Uterus (tissue), 4 donors: ENCODE results near the gene POM121L2. TPM values are rescaled to one million over a fixed set of nuclear protein-coding genes. Genes with fewer than 3 reads are reported as not detected.

Experiments
- DNase-seq, 2 donors: peaks; one replicate each; pipeline ENCODE4 v3.0.0-alpha.2; 2019 to 2020
- H3K27ac ChIP-seq, 2 donors: fragments of 200-600 bp; sonication (generic); 1 replicate in 1 of 2; 2 replicates in 1 of 2; pipeline ENCODE4 v1.5.1; 2016 to 2018
- H3K27me3 ChIP-seq, 2 donors: fragments of 200-600 bp; sonication (generic); one replicate each; pipeline ENCODE4 v1.5.1; 2018 to 2019; ENCODE audit warnings: control low read depth in 1 of 2
- H3K36me3 ChIP-seq, 2 donors: fragments of 200-600 bp; sonication (generic); one replicate each; pipeline ENCODE4 v1.5.1; 2019; ENCODE audit warnings: control low read depth in 1 of 2
- H3K4me1 ChIP-seq, 2 donors: fragments of 200-600 bp; sonication (generic); one replicate each; pipeline ENCODE4 v1.5.1; 2018 to 2019; ENCODE audit warnings: control low read depth in 1 of 2
- H3K4me3 ChIP-seq, 2 donors: fragments of 200-600 bp; sonication (generic); 1 replicate in 1 of 2; 2 replicates in 1 of 2; pipeline ENCODE4 v1.5.1; 2018 to 2019; ENCODE audit warnings: mild to moderate bottlenecking in 1 of 2
- H3K9me3 ChIP-seq, 2 donors: fragments of 200-600 bp; sonication (generic); one replicate each; pipeline ENCODE4 v1.5.1; 2019; ENCODE audit warnings: control low read depth in 1 of 2
- CTCF ChIP-seq, 4 experiments: fragments of 200-600 bp in 2 of 4; fragments of 450-650 bp in 2 of 4; sonication (generic) in 2 of 4; IDR thresholded peaks; one replicate each; pipeline ENCODE4 v1.5.1; 2016 to 2019; ENCODE audit warnings: antibody characterized with exemption in 4 of 4, mild to moderate bottlenecking in 2 of 4, moderate library complexity in 1 of 4
- POLR2A ChIP-seq, 2 donors: fragments of 450-650 bp; IDR thresholded peaks; one replicate each; pipeline ENCODE4 v1.6.1; 2016; ENCODE audit warnings: antibody characterized with exemption in 2 of 2, mild to moderate bottlenecking in 1 of 2, moderate library complexity in 1 of 2
- intact Hi-C: fragments of 100-400 bp; cut with DNase I; formaldehyde crosslinking; loops from one replicate; pipeline ENCODE4 v1.15.1; 2023; ENCODE audit warnings: low total_unique reads
- total RNA-seq, 4 donors: library from RNA; depleted of rRNA in 3 of 4; stranded (reverse); fragments of >200 nt in 3 of 4; gene quantifications; one replicate each; pipeline versions ENCODE4 v1.1.0 to v1.2.4, GENCODE V29; 2014 to 2023
- donor health status: DM: yes; HTN: yes; CAD: no.

Gene POM121L2
- total RNA-seq, 4 donors from 2014 or later = not detected

GRCh38 chr6:27303613-27304272, 8.3 kb downstream of the POM121L2 start:
- no peak for TF ChIP-seq CTCF (IDR thresholded peaks at IDR 0.05)
- TF ChIP-seq POLR2A (IDR thresholded peaks at IDR 0.05) = no peak
- no peaks in the 10 kb centered on the region for H3K4me1 ChIP-seq
- intact Hi-C loops = no loop called here
- no peaks in the 10 kb centered on the region for H3K36me3 ChIP-seq
- H3K27me3 ChIP-seq = peaks cover 0 to 39% of the 10 kb centered on the region in 2 donors
- H3K27ac ChIP-seq = no peak overlapping the region
- H3K4me3 ChIP-seq = no peak overlapping the region
- no peak for DNase-seq
- no peaks in the 10 kb centered on the region for H3K9me3 ChIP-seq

DNA sequence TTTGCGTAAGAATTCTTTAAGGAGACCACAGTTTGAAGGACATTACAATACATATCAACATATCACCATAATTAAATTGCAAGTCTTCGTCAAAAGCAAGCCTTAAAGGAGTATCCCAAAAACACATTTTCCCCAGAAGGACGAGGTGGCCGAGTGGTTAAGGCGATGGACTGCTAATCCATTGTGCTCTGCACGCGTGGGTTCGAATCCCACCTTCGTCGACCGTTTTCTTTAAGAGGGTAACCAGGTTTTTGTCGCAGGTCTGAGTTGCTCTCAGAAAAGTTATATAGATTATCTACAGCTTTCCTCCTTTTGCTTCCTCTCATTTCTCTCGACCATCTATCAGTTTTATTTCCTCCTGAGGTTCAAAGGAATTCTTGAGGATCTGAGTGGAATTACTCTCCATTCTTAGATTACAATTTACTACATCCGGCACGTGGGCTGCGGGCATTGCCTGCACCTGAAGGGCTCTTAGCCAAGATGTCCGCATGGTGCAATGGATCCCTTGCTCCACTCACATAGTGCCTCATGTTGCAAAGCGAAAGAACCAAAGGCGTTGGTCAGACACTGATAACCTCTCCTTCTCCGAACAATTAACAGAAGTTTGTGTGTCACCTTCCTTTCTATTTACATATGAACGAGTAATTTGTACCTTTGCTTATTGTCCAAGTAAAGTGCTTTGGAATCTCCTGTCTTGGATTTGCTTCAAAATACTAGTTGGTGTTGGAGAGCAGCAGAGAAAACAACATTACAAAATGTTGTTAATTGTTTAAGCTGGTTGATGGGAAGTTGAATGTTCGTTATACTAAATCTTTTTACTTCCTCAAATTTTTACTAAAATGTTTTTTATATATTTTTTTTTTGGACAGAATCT, 14.0 kb downstream of the POM121L2 start:
- no peak overlapping the region for H3K4me3 ChIP-seq
- TF ChIP-seq CTCF (IDR thresholded peaks at IDR 0.05) = no peak
- TF ChIP-seq POLR2A (IDR thresholded peaks at IDR 0.05) = no peak
- DNase-seq = no peak
- H3K27me3 ChIP-seq = peaks cover 0 to 62% of the 10 kb centered on the region in 2 donors
- H3K36me3 ChIP-seq = no peaks in the 10 kb centered on the region
- H3K4me1 ChIP-seq = no peaks in the 10 kb centered on the region
- H3K27ac ChIP-seq = no peak overlapping the region
- H3K9me3 ChIP-seq = no peaks in the 10 kb centered on the region
- intact Hi-C loops = no loop called here

DNA sequence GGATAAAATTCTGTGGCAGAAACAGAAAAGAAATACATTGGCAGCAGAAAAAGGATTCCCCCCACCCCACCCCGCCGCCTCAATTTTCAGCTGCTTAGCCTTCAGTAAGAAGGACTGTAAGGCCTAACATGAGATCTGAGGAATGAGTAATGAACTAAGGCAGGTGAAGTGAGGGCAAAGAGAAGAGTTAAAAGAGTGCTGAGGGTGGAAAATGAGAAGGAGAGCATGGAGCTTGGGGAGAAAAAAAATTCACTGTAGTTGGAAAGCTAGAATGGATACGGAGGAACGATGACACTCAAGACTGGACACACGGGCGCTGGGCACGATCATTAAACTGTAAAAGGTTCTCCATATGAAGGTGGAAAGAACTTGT, 14.6 kb downstream of the POM121L2 start:
- no peaks in the 10 kb centered on the region for H3K9me3 ChIP-seq
- H3K4me1 ChIP-seq = no peaks in the 10 kb centered on the region
- H3K27me3 ChIP-seq = peaks cover 0 to 62% of the 10 kb centered on the region in 2 donors
- H3K4me3 ChIP-seq = no peak overlapping the region
- DNase-seq = no peak
- intact Hi-C loops = no loop called here
- TF ChIP-seq POLR2A (IDR thresholded peaks at IDR 0.05) = no peak
- no peak for TF ChIP-seq CTCF (IDR thresholded peaks at IDR 0.05)
- no peaks in the 10 kb centered on the region for H3K36me3 ChIP-seq
- H3K27ac ChIP-seq = no peak overlapping the region

GRCh38 chr6:27296106-27296783, 15.8 kb downstream of the POM121L2 start:
- H3K4me3 ChIP-seq = no peak overlapping the region
- intact Hi-C loops = no loop called here
- H3K9me3 ChIP-seq = no peaks in the 10 kb centered on the region
- TF ChIP-seq POLR2A (IDR thresholded peaks at IDR 0.05) (no peak), CTCF (IDR thresholded peaks at IDR 0.05) (no peak)
- H3K4me1 ChIP-seq = no peaks in the 10 kb centered on the region
- H3K36me3 ChIP-seq = no peaks in the 10 kb centered on the region
- no peak for DNase-seq
- H3K27me3 ChIP-seq = peaks cover 0 to 59% of the 10 kb centered on the region in 2 donors
- no peak overlapping the region for H3K27ac ChIP-seq
